Neural crest cell (in vitro differentiated cells): Measurements from ENCODE around the gene PPM1A. TPM values are rescaled to one million over a fixed set of nuclear protein-coding genes. Genes with fewer than 3 reads are reported as not detected.

ENCODE experiments used
- DNase-seq: peaks from one replicate; pipeline ENCODE4 v3.0.0; 2021; ENCODE audit warnings: low read depth, mixed read lengths, low spot score
- H3K27ac Mint-ChIP-seq: one replicate; pipeline ENCODE4 v1.8.0; 2021; ENCODE audit warnings: mild to moderate bottlenecking, mixed read lengths; ENCODE audit not compliant: unreplicated experiment
- H3K27me3 Mint-ChIP-seq: 2 replicates; pipeline ENCODE4 v1.8.0; 2021; ENCODE audit warnings: low read depth, mild to moderate bottlenecking, mixed read lengths
- H3K36me3 Mint-ChIP-seq: 2 replicates; pipeline ENCODE4 v1.8.0; 2021; ENCODE audit warnings: low read depth, mild to moderate bottlenecking, mixed read lengths
- H3K4me1 Mint-ChIP-seq: 2 replicates; pipeline ENCODE4 v1.8.0; 2021; ENCODE audit warnings: mixed read lengths
- H3K4me3 Mint-ChIP-seq: one replicate; pipeline ENCODE4 v1.8.0; 2021; ENCODE audit warnings: mild to moderate bottlenecking, mixed read lengths
- H3K9me3 Mint-ChIP-seq: 2 replicates; pipeline ENCODE4 v1.8.0; 2021; ENCODE audit warnings: mixed read lengths
- CTCF ChIP-seq: fragments of 200-600 bp; sonication (generic); conservative IDR thresholded peaks from 2 replicates; pipeline ENCODE4 v1.5.0; 2021; ENCODE audit warnings: antibody characterized with exemption, mild to moderate bottlenecking
- total RNA-seq: library from RNA; stranded (reverse); gene quantifications from 2 replicates; pipeline ENCODE4 v1.2.1, GENCODE V29; 2021

The PPM1A gene
- total RNA-seq, 1 donor from 2014 or later: 35.5 TPM

GRCh38 chr14:60214415-60215126 is 34.5 kb upstream of the PPM1A start:
- no peaks in the 10 kb centered on the region for H3K36me3 Mint-ChIP-seq
- no peaks in the 10 kb centered on the region for H3K27me3 Mint-ChIP-seq
- DNase-seq: no peak
- H3K4me1 Mint-ChIP-seq: peaks cover 5% of the 10 kb centered on the region
- no peak for TF ChIP-seq CTCF
- no peaks in the 10 kb centered on the region for H3K9me3 Mint-ChIP-seq
- H3K27ac Mint-ChIP-seq: no peak overlapping the region
- H3K4me3 Mint-ChIP-seq: no peak overlapping the region

DNA sequence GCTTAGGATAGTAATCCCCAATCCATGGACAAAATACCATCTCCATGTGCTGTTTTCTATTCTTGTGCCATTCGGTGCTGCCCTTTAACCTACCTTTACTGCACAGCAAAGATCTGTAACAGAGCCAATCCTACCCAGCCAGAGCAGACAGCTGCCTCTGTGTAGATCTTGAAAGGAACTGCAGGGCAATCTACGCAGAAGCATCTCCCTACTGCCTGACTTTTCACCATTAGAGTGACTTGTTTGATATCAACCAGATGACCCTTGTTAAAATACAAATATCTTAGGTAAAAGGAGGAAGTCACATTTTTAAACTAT is 33.9 kb upstream of the PPM1A start:
- Mint-ChIP-seq H3K4me1 (peaks cover 5% of the 10 kb centered on the region), H3K36me3 (no peaks in the 10 kb centered on the region), H3K27me3 (no peaks in the 10 kb centered on the region), H3K4me3 (no peak overlapping the region), H3K27ac (no peak overlapping the region), H3K9me3 (no peaks in the 10 kb centered on the region)
- no peak for TF ChIP-seq CTCF
- no peak for DNase-seq

- Mint-ChIP-seq H3K36me3 (no peaks in the 10 kb centered on the region), H3K9me3 (no peaks in the 10 kb centered on the region), H3K27ac (no peak overlapping the region), H3K4me3 (no peak overlapping the region), H3K4me1 (peaks cover 5% of the 10 kb centered on the region), H3K27me3 (no peaks in the 10 kb centered on the region)
- no peak for TF ChIP-seq CTCF
- no peak for DNase-seq
These were observed 33.3 kb upstream of the PPM1A start for GRCh38 chr14:60215520-60216420.

- no peak for TF ChIP-seq CTCF
- H3K36me3 Mint-ChIP-seq: no peaks in the 10 kb centered on the region
- no peak overlapping the region for H3K27ac Mint-ChIP-seq
- H3K4me3 Mint-ChIP-seq: no peak overlapping the region
- H3K4me1 Mint-ChIP-seq: no peaks in the 10 kb centered on the region
- H3K9me3 Mint-ChIP-seq: no peaks in the 10 kb centered on the region
- no peaks in the 10 kb centered on the region for H3K27me3 Mint-ChIP-seq
- DNase-seq: no peak
These were observed 31.3 kb upstream of the PPM1A start for GRCh38 chr14:60217713-60218112.

DNA sequence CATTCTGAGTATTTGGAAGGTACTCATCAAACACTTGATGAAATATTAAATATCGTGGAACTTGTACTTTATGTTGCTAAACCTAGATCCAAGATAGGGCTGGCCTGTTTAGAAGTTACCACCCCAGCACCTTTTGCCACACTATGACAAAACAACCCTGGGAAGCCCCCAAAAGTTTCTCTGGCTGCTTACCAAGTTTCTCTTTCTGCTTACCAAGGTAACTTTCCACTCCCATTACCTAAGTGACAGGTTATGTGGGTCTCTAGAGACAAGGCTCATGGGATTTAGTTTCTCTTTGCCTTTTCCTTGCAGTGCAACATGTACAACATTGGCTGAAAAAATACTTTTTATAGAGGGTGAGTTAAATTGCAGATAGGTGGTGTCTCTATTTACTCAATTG is 28.9 kb upstream of the PPM1A start:
- Mint-ChIP-seq H3K36me3 (no peaks in the 10 kb centered on the region), H3K4me3 (no peak overlapping the region), H3K27me3 (no peaks in the 10 kb centered on the region), H3K4me1 (no peaks in the 10 kb centered on the region), H3K27ac (no peak overlapping the region), H3K9me3 (no peaks in the 10 kb centered on the region)
- DNase-seq: no peak
- no peak for TF ChIP-seq CTCF
